HEK293 (cell line): ENCODE measurements around the gene PC.

Experiments
- BCL11B ChIP-seq: fragments of 450-650 bp; formaldehyde crosslinking; IDR thresholded peaks from 2 replicates; pipeline ENCODE4 v1.5.1; 2016; ENCODE audit warnings: low read depth, missing biosample characterization, missing genetic modification characterization
- HIC1 ChIP-seq: fragments of 450-650 bp; formaldehyde crosslinking; IDR thresholded peaks from 2 replicates; pipeline ENCODE4 v1.5.1; 2016; ENCODE audit warnings: missing biosample characterization, missing genetic modification characterization
- KLF10 ChIP-seq: fragments of 450-650 bp; IDR thresholded peaks from 2 replicates; pipeline ENCODE4 v1.5.1; 2018; ENCODE audit warnings: missing biosample characterization, mild to moderate bottlenecking, missing genetic modification characterization
- MEIS1 ChIP-seq: sonication (generic); formaldehyde crosslinking; IDR thresholded peaks from 2 replicates; pipeline ENCODE4 v1.8.1; 2022; ENCODE audit warnings: missing genetic modification reagents, mild to moderate bottlenecking, borderline replicate concordance
- PATZ1 ChIP-seq: fragments of 450-650 bp; formaldehyde crosslinking; IDR thresholded peaks from 2 replicates; pipeline ENCODE4 v1.5.1; 2016; ENCODE audit warnings: missing biosample characterization, missing genetic modification characterization
- YY2 ChIP-seq: fragments of 450-650 bp; formaldehyde crosslinking; IDR thresholded peaks from 2 replicates; pipeline ENCODE4 v1.5.1; 2016; ENCODE audit warnings: missing biosample characterization, missing genetic modification characterization
- ZBTB20 ChIP-seq: fragments of 450-650 bp; formaldehyde crosslinking; IDR thresholded peaks from 2 replicates; pipeline ENCODE4 v1.5.1; 2016; ENCODE audit warnings: missing biosample characterization, missing genetic modification characterization
- ZBTB26 ChIP-seq: fragments of 450-650 bp; formaldehyde crosslinking; optimal IDR thresholded peaks from 2 replicates; pipeline ENCODE3; 2016; ENCODE audit warnings: missing biosample characterization, mild to moderate bottlenecking, missing genetic modification characterization
- ZBTB6 ChIP-seq: fragments of 450-650 bp; formaldehyde crosslinking; IDR thresholded peaks from 2 replicates; pipeline ENCODE4 v1.5.1; 2017; ENCODE audit warnings: missing biosample characterization, missing genetic modification characterization
- ZBTB7A ChIP-seq: fragments of 450-650 bp; formaldehyde crosslinking; IDR thresholded peaks from 2 replicates; pipeline ENCODE4 v1.5.1; 2016; ENCODE audit warnings: low read depth, missing biosample characterization, missing genetic modification characterization
- ZEB2 ChIP-seq: fragments of 450-650 bp; formaldehyde crosslinking; IDR thresholded peaks from 2 replicates; pipeline ENCODE4 v1.5.1; 2016; ENCODE audit warnings: missing biosample characterization, missing genetic modification characterization
- ZNF10 ChIP-seq: fragments of 450-650 bp; formaldehyde crosslinking; IDR thresholded peaks from 2 replicates; pipeline ENCODE4 v1.5.1; 2017; ENCODE audit warnings: missing biosample characterization, missing genetic modification characterization
- ZNF133 ChIP-seq: fragments of 450-650 bp; formaldehyde crosslinking; IDR thresholded peaks from 2 replicates; pipeline ENCODE4 v1.5.1; 2016; ENCODE audit warnings: missing biosample characterization, missing genetic modification characterization
- ZNF175 ChIP-seq: fragments of 450-650 bp; formaldehyde crosslinking; IDR thresholded peaks from 2 replicates; pipeline ENCODE4 v1.5.1; 2016; ENCODE audit warnings: missing biosample characterization, missing genetic modification characterization
- ZNF214 ChIP-seq: fragments of 450-650 bp; formaldehyde crosslinking; IDR thresholded peaks from 2 replicates; pipeline ENCODE4 v1.5.1; 2017; ENCODE audit warnings: missing biosample characterization, mild to moderate bottlenecking, missing genetic modification characterization, borderline replicate concordance
- ZNF24 ChIP-seq: fragments of 450-650 bp; formaldehyde crosslinking; IDR thresholded peaks from 2 replicates; pipeline ENCODE4 v1.5.1; 2016; ENCODE audit warnings: missing biosample characterization, missing genetic modification characterization
- ZNF292 ChIP-seq: fragments of 450-650 bp; formaldehyde crosslinking; IDR thresholded peaks from 2 replicates; pipeline ENCODE4 v1.5.1; 2016; ENCODE audit warnings: low read depth, missing biosample characterization, missing genetic modification characterization, borderline replicate concordance
- ZNF302 ChIP-seq: fragments of 450-650 bp; formaldehyde crosslinking; IDR thresholded peaks from 2 replicates; pipeline ENCODE4 v1.5.1; 2016; ENCODE audit warnings: missing biosample characterization, missing genetic modification characterization, low read depth
- ZNF335 ChIP-seq: fragments of 450-650 bp; formaldehyde crosslinking; conservative IDR thresholded peaks from 2 replicates; pipeline ENCODE4 v1.5.1; 2016; ENCODE audit warnings: missing biosample characterization, missing genetic modification characterization
- ZNF391 ChIP-seq: fragments of 450-650 bp; formaldehyde crosslinking; IDR thresholded peaks from 2 replicates; pipeline ENCODE4 v1.5.1; 2016; ENCODE audit warnings: low read depth, missing biosample characterization, missing genetic modification characterization, borderline replicate concordance
- ZNF416 ChIP-seq: fragments of 450-650 bp; formaldehyde crosslinking; IDR thresholded peaks from 2 replicates; pipeline ENCODE4 v1.5.1; 2016; ENCODE audit warnings: missing biosample characterization, missing genetic modification characterization
- ZNF426 ChIP-seq: fragments of 450-650 bp; formaldehyde crosslinking; IDR thresholded peaks from 2 replicates; pipeline ENCODE4 v1.5.1; 2017; ENCODE audit warnings: missing biosample characterization, missing genetic modification characterization, mild to moderate bottlenecking, inconsistent platforms, moderate library complexity
- ZNF488 ChIP-seq: fragments of 450-650 bp; formaldehyde crosslinking; IDR thresholded peaks from 2 replicates; pipeline ENCODE4 v1.5.1; 2016; ENCODE audit warnings: missing biosample characterization, missing genetic modification characterization
- ZNF529 ChIP-seq: fragments of 450-650 bp; formaldehyde crosslinking; IDR thresholded peaks from 2 replicates; pipeline ENCODE4 v1.5.1; 2017; ENCODE audit warnings: missing genetic modification characterization, missing biosample characterization; ENCODE audit not compliant: insufficient replicate concordance
- ZNF544 ChIP-seq: fragments of 450-650 bp; formaldehyde crosslinking; IDR thresholded peaks from 2 replicates; pipeline ENCODE4 v1.5.0; 2017; ENCODE audit warnings: missing biosample characterization, missing genetic modification characterization
- ZNF549 ChIP-seq: fragments of 450-650 bp; IDR thresholded peaks from 2 replicates; pipeline ENCODE4 v1.5.1; 2018; ENCODE audit warnings: missing biosample characterization, missing genetic modification characterization, mild to moderate bottlenecking, inconsistent platforms, moderate library complexity
- ZNF701 ChIP-seq: fragments of 450-650 bp; formaldehyde crosslinking; IDR thresholded peaks from 2 replicates; pipeline ENCODE4 v1.5.1; 2016; ENCODE audit warnings: missing biosample characterization, missing genetic modification characterization
- ZNF777 ChIP-seq: fragments of 450-650 bp; formaldehyde crosslinking; IDR thresholded peaks from 2 replicates; pipeline ENCODE4 v1.5.1; 2017; ENCODE audit warnings: missing biosample characterization, missing genetic modification characterization, borderline replicate concordance
- ZNF830 ChIP-seq: fragments of 450-650 bp; IDR thresholded peaks from 2 replicates; pipeline ENCODE4 v1.5.0; 2018; ENCODE audit warnings: missing biosample characterization, missing genetic modification characterization, low read depth, mild to moderate bottlenecking, moderate library complexity
- ZNF843 ChIP-seq: fragments of 450-650 bp; formaldehyde crosslinking; IDR thresholded peaks from 2 replicates; pipeline ENCODE4 v1.5.1; 2016; ENCODE audit warnings: missing biosample characterization, missing genetic modification characterization
- ZSCAN5A ChIP-seq: fragments of 450-650 bp; formaldehyde crosslinking; IDR thresholded peaks from 2 replicates; pipeline ENCODE4 v1.5.1; 2016; ENCODE audit warnings: missing biosample characterization, missing genetic modification characterization

The PC gene

GRCh38 chr11:66842896-66843775 lies 115.0 kb downstream of the PC start, which contains the start of gene RCE1 (continued):
- no peak for TF ChIP-seq ZNF391
- no peak for TF ChIP-seq ZNF10
- TF ChIP-seq ZNF701, result no peak
- TF ChIP-seq ZNF843, result no peak
- no peak for TF ChIP-seq ZNF292 (tag by site-specific recombination)
- TF ChIP-seq ZNF529 (tag by site-specific recombination), result no peak
- TF ChIP-seq ZNF133 (tag by site-specific recombination), result no peak
- TF ChIP-seq ZNF544 (tag by site-specific recombination), result no peak
- TF ChIP-seq ZBTB26 (tag by site-specific recombination), result peak; percentile 80
- TF ChIP-seq ZSCAN5A, result no peak
- TF ChIP-seq ZBTB20 (tag by site-specific recombination), result peak; percentile 85
- TF ChIP-seq MEIS1 (CRISPR knock-in tag), result no peak
- TF ChIP-seq YY2 (tag by site-specific recombination), result 0 out of 2 replicates have a peak, but pooled peaks have one; percentile 20
- no peak for TF ChIP-seq ZNF830 (tag by site-specific recombination)
- TF ChIP-seq KLF10 (tag by site-specific recombination), result peak; percentile 81
- TF ChIP-seq ZNF302 (tag by site-specific recombination), result no peak
- TF ChIP-seq ZBTB7A, result 0 out of 2 replicates have a peak, but pooled peaks have one; percentile 24
- no peak for TF ChIP-seq ZNF214 (tag by site-specific recombination)
- TF ChIP-seq ZEB2, result peak; percentile 66; the same call in 1 of the 2 replicates
- TF ChIP-seq PATZ1 (tag by site-specific recombination), result no peak; the same call in none of the 2 replicates
- 0 out of 2 replicates have a peak, but pooled peaks have one; percentile 10 for TF ChIP-seq ZNF549 (tag by site-specific recombination)
- no peak for TF ChIP-seq ZNF416 (tag by site-specific recombination)
- peak; percentile 77 for TF ChIP-seq ZNF335 (tag by site-specific recombination)
- no peak for TF ChIP-seq ZNF777 (tag by site-specific recombination)
- no peak for TF ChIP-seq ZNF426 (tag by site-specific recombination)
- TF ChIP-seq HIC1, result no peak
- TF ChIP-seq ZNF24 (tag by site-specific recombination), result 0 out of 2 replicates have a peak, but pooled peaks have one; percentile 30
- no peak for TF ChIP-seq ZNF175 (tag by site-specific recombination)
- no peak for TF ChIP-seq BCL11B (tag by site-specific recombination)
- no peak for TF ChIP-seq ZBTB6
- no peak for TF ChIP-seq ZNF488 (tag by site-specific recombination)
